H1 (cell line): ENCODE measurements around the gene GATA5. TPM values are rescaled to one million over a fixed set of nuclear protein-coding genes. Genes with fewer than 3 reads are reported as not detected.

Experiments
- CTCF ChIA-PET: fragments of 300-600 bp; sonication (Branson Sonifier 250); formaldehyde crosslinking; loops from one replicate; lab custom pipeline; 2021; ENCODE audit not compliant: partially characterized antibody; lab: Charles Lee
- POLR2A ChIA-PET: fragments of 300-600 bp; sonication (Branson Sonifier 250); formaldehyde crosslinking; loops from one replicate; lab custom pipeline; 2021; ENCODE audit warnings: inconsistent platforms; ENCODE audit not compliant: partially characterized antibody; lab: Charles Lee
- DNase-seq, 2 experiments: peaks; one replicate each; pipeline versions ENCODE4 v3.0.0 to v3.0.0-alpha.2; 2010 to 2022; ENCODE audit warnings: low spot score in 2 of 2, low read depth in 1 of 2, mixed read lengths in 1 of 2
- FAIRE-seq: peaks from 2 replicates; lab custom pipeline; 2011; peaks lifted over from hg19 to GRCh38; lab: Jason Lieb, UNC
- H2AFZ ChIP-seq: 2 replicates; pipeline ENCODE4 v1.8.1; 2012; ENCODE audit warnings: low read length, inconsistent platforms
- H2AK5ac ChIP-seq: 2 replicates; pipeline ENCODE4 v1.6.1; 2013; ENCODE audit warnings: low read depth, low read length
- H2BK120ac ChIP-seq: replicated peaks from 2 replicates; pipeline ENCODE3; 2013; ENCODE audit warnings: low read depth, low read length, inconsistent platforms
- H2BK12ac ChIP-seq: 2 replicates; pipeline ENCODE4 v1.6.1; 2013; ENCODE audit warnings: low read depth, low read length
- H2BK15ac ChIP-seq: 2 replicates; pipeline ENCODE4 v1.6.1; 2013; ENCODE audit warnings: low read length
- H2BK20ac ChIP-seq: 2 replicates; pipeline ENCODE4 v1.6.1; 2013; ENCODE audit warnings: low read length
- H2BK5ac ChIP-seq: 2 replicates; pipeline ENCODE4 v1.6.1; 2013; ENCODE audit warnings: low read depth, low read length
- H3K14ac ChIP-seq: 2 replicates; pipeline ENCODE4 v1.6.1; 2013; ENCODE audit warnings: inconsistent platforms; ENCODE audit not compliant: insufficient read length
- H3K18ac ChIP-seq: 2 replicates; pipeline ENCODE4 v1.6.1; 2013; ENCODE audit warnings: low read length; ENCODE audit errors: extremely low read depth
- H3K23ac ChIP-seq: 2 replicates; pipeline ENCODE4 v1.6.1; 2013; ENCODE audit warnings: inconsistent platforms; ENCODE audit not compliant: insufficient read length
- H3K23me2 ChIP-seq: 2 replicates; pipeline ENCODE4 v1.6.1; 2013; ENCODE audit warnings: low read depth, low read length
- H3K27ac ChIP-seq: 2 replicates; pipeline ENCODE4 v1.6.1; 2011; ENCODE audit warnings: low read depth, low read length, inconsistent platforms
- H3K27me3 ChIP-seq, 4 experiments: replicated peaks in 1 of 4; 1 replicate in 1 of 4; 2 replicates in 3 of 4; pipeline versions ENCODE4 v1.6.1 to v1.8.1; 2011 to 2013; ENCODE audit warnings: low read length in 3 of 4, mild to moderate bottlenecking in 3 of 4, inconsistent platforms in 2 of 4, mixed read lengths in 2 of 4, moderate library complexity in 1 of 4; ENCODE audit not compliant: control insufficient read depth in 3 of 4, insufficient read depth in 3 of 4; ENCODE audit errors: extremely low read depth in 1 of 4
- H3K36me3 ChIP-seq, 4 experiments: 2 replicates each; pipeline versions ENCODE4 v1.6.1 to v1.8.1; 2011 to 2013; ENCODE audit warnings: mild to moderate bottlenecking in 4 of 4, low read length in 3 of 4, moderate library complexity in 2 of 4, control low read depth in 1 of 4, inconsistent platforms in 1 of 4; ENCODE audit not compliant: insufficient read depth in 4 of 4, control insufficient read depth in 2 of 4
- H3K4ac ChIP-seq: replicated peaks from 2 replicates; pipeline ENCODE3; 2013; ENCODE audit warnings: low read length, low read depth, mixed read lengths, inconsistent platforms; ENCODE audit not compliant: insufficient read length
- H3K4me1 ChIP-seq, 4 experiments: replicated peaks in 1 of 4; 1 replicate in 1 of 4; 2 replicates in 3 of 4; pipeline versions ENCODE4 v1.6.1 to v1.8.1; 2011 to 2013; ENCODE audit warnings: low read length in 3 of 4, inconsistent platforms in 2 of 4, mixed read lengths in 1 of 4; ENCODE audit not compliant: insufficient read depth in 4 of 4, control insufficient read depth in 3 of 4
- H3K4me2 ChIP-seq, 2 experiments: 2 replicates each; pipeline versions ENCODE4 v1.6.1 to v1.8.1; 2011 to 2013; ENCODE audit warnings: low read depth in 2 of 2, low read length in 2 of 2, control low read depth in 1 of 2, inconsistent platforms in 1 of 2, mild to moderate bottlenecking in 1 of 2; ENCODE audit not compliant: insufficient read depth in 1 of 2
- H3K4me3 ChIP-seq, 4 experiments: fragments of 200-600, 300-600 bp in 1 of 4; sonication (generic), shearing (Covaris generic), sonication (Bioruptor Twin) in 1 of 4; 2 replicates each; pipeline versions ENCODE4 v1.5.1 to v1.8.1; 2011 to 2016; ENCODE audit warnings: low read length in 4 of 4, low read depth in 3 of 4, control low read depth in 2 of 4, inconsistent platforms in 2 of 4, mild to moderate bottlenecking in 2 of 4, mixed read lengths in 1 of 4, moderate library complexity in 1 of 4; ENCODE audit not compliant: insufficient read depth in 2 of 4; ENCODE audit errors: extremely low read depth in 1 of 4
- H3K56ac ChIP-seq: replicated peaks from 2 replicates; pipeline ENCODE3; 2013; ENCODE audit warnings: low read depth, mild to moderate bottlenecking, mixed read lengths, low read length, inconsistent platforms; ENCODE audit not compliant: insufficient read length
- H3K79me1 ChIP-seq: 2 replicates; pipeline ENCODE4 v1.6.1; 2013; ENCODE audit warnings: low read depth, low read length, control low read depth
- H3K79me2 ChIP-seq, 2 experiments: 2 replicates each; pipeline versions ENCODE4 v1.6.1 to v1.8.1; 2012 to 2013; ENCODE audit warnings: low read length in 2 of 2, mild to moderate bottlenecking in 2 of 2, inconsistent platforms in 1 of 2; ENCODE audit not compliant: insufficient read depth in 2 of 2, control insufficient read depth in 1 of 2
- H3K9ac ChIP-seq, 4 experiments: replicated peaks in 1 of 4; 1 replicate in 1 of 4; 2 replicates in 3 of 4; pipeline versions ENCODE4 v1.6.1 to v1.8.1; 2011 to 2013; ENCODE audit warnings: low read depth in 3 of 4, low read length in 3 of 4, control low read depth in 2 of 4, mild to moderate bottlenecking in 2 of 4, moderate library complexity in 2 of 4, inconsistent platforms in 1 of 4; ENCODE audit errors: extremely low read depth in 1 of 4
- H3K9me3 ChIP-seq, 2 experiments: 2 replicates each; pipeline versions ENCODE4 v1.6.1 to v1.8.1; 2012 to 2013; ENCODE audit warnings: mild to moderate bottlenecking in 2 of 2, moderate library complexity in 2 of 2, control low read depth in 1 of 2, inconsistent platforms in 1 of 2, low read depth in 1 of 2, low read length in 1 of 2, mixed read lengths in 1 of 2; ENCODE audit not compliant: insufficient read depth in 2 of 2
- H4K20me1 ChIP-seq, 2 experiments: replicated peaks in 1 of 2; 2 replicates each; pipeline versions ENCODE3 to v1.8.1; 2011 to 2013; ENCODE audit warnings: inconsistent platforms in 2 of 2, low read length in 2 of 2, mild to moderate bottlenecking in 1 of 2; ENCODE audit not compliant: insufficient read depth in 2 of 2, control insufficient read depth in 1 of 2
- H4K5ac ChIP-seq: 2 replicates; pipeline ENCODE4 v1.6.1; 2013; ENCODE audit warnings: low read length, low read depth, mixed read lengths, inconsistent platforms; ENCODE audit not compliant: insufficient read length
- H4K8ac ChIP-seq: 2 replicates; pipeline ENCODE4 v1.8.0; 2013; ENCODE audit warnings: mild to moderate bottlenecking, moderate library complexity, low read length, inconsistent platforms; ENCODE audit not compliant: insufficient read depth; ENCODE audit errors: extremely low read depth
- H4K91ac ChIP-seq: replicated peaks from 2 replicates; pipeline ENCODE3; 2013; ENCODE audit warnings: low read length, mixed read lengths, inconsistent platforms; ENCODE audit not compliant: insufficient read length
- CBX5 ChIP-seq: fragments of 300-800, 300-1000 bp; sonication (generic); IDR thresholded peaks from 2 replicates; pipeline ENCODE4 v1.7.1; 2016; ENCODE audit warnings: antibody characterized with exemption, low read length, low read depth
- CBX8 ChIP-seq: fragments of 300-800, 300-1000 bp; sonication (generic); IDR thresholded peaks from 2 replicates; pipeline ENCODE4 v1.7.1; 2016; ENCODE audit warnings: low read depth, low read length, borderline replicate concordance
- EZH2 ChIP-seq: fragments of 200-600 bp; sonication (generic); IDR thresholded peaks from 2 replicates; pipeline ENCODE4 v1.7.1; 2012; ENCODE audit warnings: low read depth, mild to moderate bottlenecking, moderate library complexity, low read length, inconsistent platforms; ENCODE audit not compliant: severe bottlenecking
- NANOG ChIP-seq: IDR thresholded peaks from 2 replicates; pipeline ENCODE4 v1.6.1; 2011; ENCODE audit warnings: low read length, low read depth, mild to moderate bottlenecking, inconsistent platforms; ENCODE audit not compliant: insufficient read depth, poor library complexity, severe bottlenecking
- RAD21 ChIP-seq, 2 experiments: IDR thresholded peaks in 1 of 2; conservative IDR thresholded peaks in 1 of 2; 2 replicates each; pipeline ENCODE4 v1.6.1; 2011; ENCODE audit warnings: low read depth in 2 of 2, low read length in 2 of 2, improper control_type of control experiment in 1 of 2, inconsistent platforms in 1 of 2, mild to moderate bottlenecking in 1 of 2, moderate library complexity in 1 of 2
- RBBP5 ChIP-seq: IDR thresholded peaks from 2 replicates; pipeline ENCODE4 v1.7.1; 2012; ENCODE audit warnings: low read depth, mild to moderate bottlenecking, inconsistent platforms, low read length, moderate library complexity, borderline replicate concordance
- RFX5 ChIP-seq: IDR thresholded peaks from 2 replicates; pipeline ENCODE4 v1.6.1; 2011; ENCODE audit warnings: low read depth, low read length, improper control_type of control experiment, borderline replicate concordance
- SIRT6 ChIP-seq: IDR thresholded peaks from one replicate; pipeline ENCODE4 v1.7.1; 2012; ENCODE audit warnings: low read length, inconsistent platforms
- SIX5 ChIP-seq: IDR thresholded peaks from 2 replicates; pipeline ENCODE4 v1.6.1; 2011; ENCODE audit warnings: mild to moderate bottlenecking, low read depth, low read length
- SP1 ChIP-seq: IDR thresholded peaks from 2 replicates; pipeline ENCODE4 v1.6.1; 2011; ENCODE audit warnings: low read depth, low read length
- YY1 ChIP-seq: IDR thresholded peaks from 2 replicates; pipeline ENCODE4 v1.6.1; 2011; ENCODE audit warnings: low read depth, mild to moderate bottlenecking, low read length
- WGBS, 2 experiments: shearing (Covaris generic) in 1 of 2; methylation state at CpG; one replicate each; pipeline versions ENCODE4 v1.1.6 to v1.1.7; 2013 to 2015; ENCODE audit warnings: low lambda C conversion rate in 2 of 2, mixed read lengths in 2 of 2, inconsistent platforms in 1 of 2, low coverage in 1 of 2, missing lambda C conversion rate in 1 of 2; ENCODE audit not compliant: insufficient replicate concordance in 2 of 2, insufficient coverage in 1 of 2, insufficient read length in 1 of 2; ENCODE audit errors: extremely low coverage in 1 of 2, missing lambda C conversion rate in 1 of 2; 5-methylcytosine and 5-hydroxymethylcytosine counted together
- polyA plus RNA-seq, 7 experiments: library from polyadenylated mRNA; depleted of rRNA in 3 of 7; stranded (reverse) in 5 of 7; unstranded in 2 of 7; fragments of >200 nt in 5 of 7; fragments of 200-250 nt in 2 of 7; gene quantifications; 1 replicate in 5 of 7; 2 replicates in 1 of 7; 4 replicates in 1 of 7; pipeline versions ENCODE4 v1.2.1 to v1.2.3, GENCODE V29; 2011 to 2013; ENCODE audit warnings: missing spikeins in 2 of 7, mixed read lengths in 2 of 7
- total RNA-seq: library from RNA; stranded (reverse); fragmentation: NEBNext Ultra II Directional; extraction: Animal tissue kit (Norgen Biotek cat#: 25700); gene quantifications from 2 replicates; pipeline ENCODE4 v1.2.1, GENCODE V29; 2021
- TF ChIP-seq, protein P1 (sequence below): IDR thresholded peaks from 2 replicates; pipeline ENCODE4 v1.6.1; 2011; ENCODE audit warnings: low read length, improper control_type of control experiment

Gene GATA5
- total and polyA plus RNA-seq, 2 of the 8 experiments (the other 6 are each of a cell fraction or from before 2014, with no cell fraction given) = 0.08 to 0.11 TPM

DNA sequence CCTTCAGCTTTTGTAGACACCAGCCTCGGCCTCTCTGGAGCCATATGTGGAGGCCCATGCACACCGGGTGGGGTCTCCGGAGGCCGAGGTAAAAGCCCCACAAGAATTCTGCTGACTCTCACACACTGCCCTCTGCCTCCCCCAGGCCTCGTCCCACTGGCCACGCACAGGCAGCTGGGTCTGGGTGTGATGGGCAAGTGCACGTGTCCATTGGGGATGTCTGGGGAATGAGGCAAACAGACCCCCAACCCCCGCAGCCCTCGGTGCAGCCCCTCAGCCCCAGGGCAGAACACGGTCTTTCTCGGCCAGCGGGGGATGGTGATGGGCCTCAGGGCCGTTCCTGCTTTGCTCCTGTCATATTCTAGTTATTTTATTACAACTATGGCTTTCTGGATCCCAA, 44.0 kb upstream of the GATA5 start:
- Histone ChIP-seq H3K79me1 (no peaks in the 10 kb centered on the region), H3K18ac (no peak overlapping the region), H3K36me3 (no peaks in the 10 kb centered on the region), H4K8ac (no peak overlapping the region), H2BK20ac (no peak overlapping the region), H2BK15ac (no peak overlapping the region), H3K27ac (no peak overlapping the region), H3K23me2 (0 out of 2 replicates have a peak, but pooled peaks cover 1% of the 10 kb centered on the region), H2BK5ac (no peak overlapping the region), H2BK12ac (no peak overlapping the region), H2AK5ac (no peak overlapping the region), H4K91ac (no peak overlapping the region), H4K20me1 (no peaks in the 10 kb centered on the region), H3K4me1 (peaks cover 0 to 16% (median 10%) of the 10 kb centered on the region in 4 experiments; a peak in 6 of 7 replicates), H3K14ac (no peak overlapping the region), H3K27me3 (no peaks in the 10 kb centered on the region), H2BK120ac (no peak overlapping the region), H2AFZ (no peak overlapping the region), H3K4me2 (no peak overlapping the region), H3K23ac (no peak overlapping the region), H4K5ac (no peak overlapping the region), H3K4me3 (no peak overlapping the region), H3K56ac (no peak overlapping the region), H3K79me2 (no peaks in the 10 kb centered on the region)
- FAIRE-seq = no peak
- ChIA-PET POLR2A (no interaction called here), CTCF (interaction anchor here (0.5 to 5.0 kb wide), 5 partner anchors 13 to 26 kb away, joined by 3 to 24 read pairs (median 3); no protein-coding TSS in a partner anchor)
- WGBS, 2 experiments = 85% methylated on average over 8 of the region's 13 CpGs; no CpG with 5 or more reads in 1 of the 2 experiments
- DNase-seq = no peak
- TF ChIP-seq RAD21 (IDR thresholded peaks at IDR 0.05 in 1 of 2, conservative IDR thresholded peaks at IDR 0.05 in 1 of 2; ENCODE audit: low read depth in 2 of 2, low read length in 2 of 2) = no peak
- no peak for TF ChIP-seq SIX5
- no peak for TF ChIP-seq RFX5
- no peak for TF ChIP-seq RBBP5
- TF ChIP-seq SP1 = no peak
- no peak for TF ChIP-seq CBX5
- TF ChIP-seq SIRT6 = no peak
- TF ChIP-seq, protein P1, sequence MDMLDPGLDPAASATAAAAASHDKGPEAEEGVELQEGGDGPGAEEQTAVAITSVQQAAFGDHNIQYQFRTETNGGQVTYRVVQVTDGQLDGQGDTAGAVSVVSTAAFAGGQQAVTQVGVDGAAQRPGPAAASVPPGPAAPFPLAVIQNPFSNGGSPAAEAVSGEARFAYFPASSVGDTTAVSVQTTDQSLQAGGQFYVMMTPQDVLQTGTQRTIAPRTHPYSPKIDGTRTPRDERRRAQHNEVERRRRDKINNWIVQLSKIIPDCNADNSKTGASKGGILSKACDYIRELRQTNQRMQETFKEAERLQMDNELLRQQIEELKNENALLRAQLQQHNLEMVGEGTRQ = no peak
- TF ChIP-seq EZH2 = no peak
- TF ChIP-seq YY1 = no peak
- no peak for TF ChIP-seq NANOG
- TF ChIP-seq CBX8 = no peak
- TF ChIP-seq, all 59 proteins: peak for 0
- Histone ChIP-seq H3K9ac (no peak overlapping the region), H3K9me3 (no peaks in the 10 kb centered on the region), H3K4ac (no peak overlapping the region)
